HTR-8/SVneo (cell line): ENCODE data around the gene EFNB2.

ENCODE experiments used
- DNase-seq: peaks from one replicate; pipeline ENCODE4 v3.0.0; 2011; ENCODE audit warnings: low spot score, mixed read lengths; ENCODE audit not compliant: insufficient read length
- FAIRE-seq: peaks from 2 replicates; lab custom pipeline; 2011; peaks lifted over from hg19 to GRCh38; lab: Jason Lieb, UNC

EFNB2 gene

GRCh38 chr13:106505295-106505694 is 30.2 kb downstream of the EFNB2 start:
- FAIRE-seq = no peak
- no peak for DNase-seq

GRCh38 chr13:106503730-106504453 is 31.6 kb downstream of the EFNB2 start:
- FAIRE-seq (no peak), DNase-seq (no peak)

- no peak for DNase-seq
- no peak for FAIRE-seq
Observed at GRCh38 chr13:106503272-106503671, 32.2 kb downstream of the EFNB2 start.

- DNase-seq (no peak), FAIRE-seq (no peak)
Observed at GRCh38 chr13:106500445-106500844, 35.0 kb downstream of the EFNB2 start.

- DNase-seq (no peak), FAIRE-seq (no peak)
Observed at GRCh38 chr13:106499896-106500295, 35.6 kb downstream of the EFNB2 start.

GRCh38 chr13:106499113-106499512 is 36.3 kb downstream of the EFNB2 start:
- FAIRE-seq (no peak), DNase-seq (no peak)

- FAIRE-seq (no peak), DNase-seq (no peak)
Observed at GRCh38 chr13:106498571-106498970, 36.9 kb downstream of the EFNB2 start.

- DNase-seq = no peak
- FAIRE-seq = no peak
Observed at GRCh38 chr13:106498158-106498557, 37.3 kb downstream of the EFNB2 start.

- DNase-seq = no peak
- no peak for FAIRE-seq
Observed at GRCh38 chr13:106497079-106497478, 38.4 kb downstream of the EFNB2 start.

- no peak for DNase-seq
- no peak for FAIRE-seq
Observed at GRCh38 chr13:106496072-106496997, 39.1 kb downstream of the EFNB2 start.

GRCh38 chr13:106494936-106495335 is 40.5 kb downstream of the EFNB2 start:
- DNase-seq (no peak), FAIRE-seq (no peak)

GRCh38 chr13:106494506-106494905 is 41.0 kb downstream of the EFNB2 start:
- no peak for FAIRE-seq
- DNase-seq = no peak

- DNase-seq = no peak
Observed at GRCh38 chr13:106493533-106494220, 41.8 kb downstream of the EFNB2 start.

GRCh38 chr13:106492588-106493475 is 42.6 kb downstream of the EFNB2 start:
- FAIRE-seq (no peak), DNase-seq (no peak)

More at GRCh38 chr13:106493533-106494220, 41.8 kb downstream of the EFNB2 start:
- FAIRE-seq = no peak

- DNase-seq (no peak), FAIRE-seq (no peak)
Observed at GRCh38 chr13:106491928-106492587, 43.4 kb downstream of the EFNB2 start.

- DNase-seq (no peak), FAIRE-seq (no peak)
Observed at GRCh38 chr13:106491463-106491862, 44.0 kb downstream of the EFNB2 start.

GRCh38 chr13:106490569-106491321 is 44.7 kb downstream of the EFNB2 start:
- DNase-seq = no peak
- no peak for FAIRE-seq

GRCh38 chr13:106489849-106490568 is 45.5 kb downstream of the EFNB2 start:
- DNase-seq = no peak
- FAIRE-seq = no peak
